ENCODE measurements around the gene C11orf58.

Gene C11orf58

DNA sequence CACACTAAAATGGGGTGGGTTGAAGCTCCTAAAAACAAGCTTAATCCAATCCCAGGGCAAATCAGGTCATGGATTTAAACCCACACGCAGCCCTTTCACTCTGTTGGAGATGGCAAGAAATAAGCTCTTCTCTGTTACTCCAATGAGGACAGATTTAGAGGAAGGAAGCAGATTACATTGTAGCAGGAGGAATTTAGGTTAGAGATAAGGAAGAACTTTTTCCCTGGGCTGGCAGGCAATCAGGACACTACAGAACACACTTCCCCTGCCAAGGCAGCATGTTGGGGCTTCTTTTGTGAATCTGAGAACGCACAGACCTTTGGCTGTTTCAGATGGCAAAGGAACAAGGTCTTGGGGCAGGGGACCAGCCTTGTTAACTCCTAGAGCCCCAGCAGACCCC, 46.2 kb downstream of the C11orf58 start:
- H3K9ac ChIP-seq (ENCODE audit: low read depth, low read length): no peak overlapping the region
- H3K36me3 ChIP-seq (ENCODE audit: insufficient read depth, low read length): no peaks in the 10 kb centered on the region
- H3K9me3 ChIP-seq (ENCODE audit: control insufficient read depth, insufficient read depth, low read length): no peaks in the 10 kb centered on the region
- H3K4me1 ChIP-seq (ENCODE audit: insufficient read depth, low read length): peaks cover 6% of the 10 kb centered on the region; the same call in 1 of the 2 replicates

DNA sequence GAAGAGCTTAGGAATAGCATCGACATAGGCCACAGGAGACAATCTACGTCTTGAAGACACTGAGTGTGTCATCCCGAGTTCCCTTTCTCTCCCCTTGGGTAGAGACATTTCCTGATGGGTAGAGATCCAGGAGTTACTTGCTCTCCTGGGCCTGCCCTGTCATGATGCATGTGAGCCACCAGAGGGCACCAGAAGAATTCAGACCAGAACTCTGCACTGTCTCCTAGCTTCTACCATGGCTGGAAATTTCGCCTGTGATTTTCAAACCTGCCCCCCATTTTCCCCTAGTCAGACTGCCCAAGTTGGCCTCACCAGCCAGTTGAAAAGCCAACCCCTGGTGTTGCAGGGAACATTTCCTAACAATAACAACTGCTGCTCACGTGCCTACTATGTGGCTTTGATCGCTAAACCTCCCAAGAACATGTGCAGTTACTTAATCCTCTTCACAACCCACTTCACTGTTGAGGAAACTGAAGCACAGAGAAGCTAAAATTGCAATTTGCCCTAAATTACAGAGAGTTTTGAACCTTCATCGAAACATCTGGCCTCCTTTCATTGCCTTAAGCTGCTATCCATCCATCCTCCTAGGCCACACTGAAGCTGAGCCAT, 47.2 kb downstream of the C11orf58 start:
- H3K36me3 ChIP-seq (ENCODE audit: insufficient read depth, low read length): no peaks in the 10 kb centered on the region
- H3K4me1 ChIP-seq (ENCODE audit: insufficient read depth, low read length): 0 out of 2 replicates have a peak, but pooled peaks cover 4% of the 10 kb centered on the region
- no peak overlapping the region for H3K9ac ChIP-seq (ENCODE audit: low read depth, low read length)
- no peaks in the 10 kb centered on the region for H3K9me3 ChIP-seq (ENCODE audit: control insufficient read depth, insufficient read depth, low read length)

DNA sequence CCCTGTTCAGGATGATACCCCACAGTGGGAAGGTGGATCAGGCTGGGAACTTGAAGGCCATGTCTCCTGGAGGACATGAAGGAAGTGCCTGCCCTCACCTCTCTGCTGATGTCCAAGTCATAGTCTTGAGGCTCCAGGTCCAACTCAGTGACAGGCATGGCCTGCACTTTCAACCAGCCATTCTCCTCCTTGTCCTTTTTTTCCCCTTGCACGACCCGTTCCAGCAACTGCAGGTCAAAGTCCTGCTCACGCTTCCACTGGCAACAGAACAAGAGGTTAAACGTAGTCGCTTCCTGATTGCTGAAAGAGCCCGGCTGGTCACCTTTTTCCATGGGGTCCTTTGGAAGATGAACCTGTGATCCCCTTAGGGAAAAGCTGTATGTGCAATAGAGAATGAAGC, 47.7 kb downstream of the C11orf58 start:
- Histone ChIP-seq H3K36me3 (ENCODE audit: insufficient read depth, low read length) (no peaks in the 10 kb centered on the region), H3K9me3 (ENCODE audit: control insufficient read depth, insufficient read depth, low read length) (no peaks in the 10 kb centered on the region), H3K4me1 (ENCODE audit: insufficient read depth, low read length) (0 out of 2 replicates have a peak, but pooled peaks cover 4% of the 10 kb centered on the region), H3K9ac (ENCODE audit: low read depth, low read length) (no peak overlapping the region)

DNA sequence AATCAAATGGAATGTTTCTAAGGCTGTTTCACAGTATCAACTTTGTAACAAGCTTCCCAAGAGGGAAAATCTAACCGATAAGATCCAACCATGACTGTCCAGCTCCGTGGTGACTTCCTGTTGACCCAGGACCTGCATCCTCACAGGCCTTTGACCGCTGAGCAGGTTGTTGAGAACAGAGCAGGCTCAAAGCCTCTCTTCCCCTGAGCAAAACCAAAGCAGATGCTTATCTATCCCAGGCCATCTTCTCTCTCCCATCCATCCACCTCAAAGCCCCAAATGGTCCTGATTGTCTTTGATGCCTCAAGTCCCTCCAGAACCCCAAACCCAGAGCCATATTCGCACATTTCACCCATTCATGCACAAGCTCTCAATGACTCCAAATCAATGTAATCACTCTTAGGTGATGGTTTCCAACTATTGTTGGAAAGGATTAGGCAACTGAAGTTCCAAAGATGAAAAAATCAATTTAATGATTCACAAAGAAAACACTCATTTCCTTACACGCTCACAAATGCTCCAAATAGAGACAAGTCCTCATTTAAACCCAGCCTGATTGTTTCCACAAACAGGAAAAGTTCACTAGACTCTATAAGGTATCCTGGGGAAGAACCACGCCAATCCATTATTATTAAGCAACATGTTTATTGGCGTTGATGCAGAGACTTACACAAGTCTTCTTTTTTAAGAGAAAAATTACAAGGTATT, 48.7 kb downstream of the C11orf58 start:
- no peak overlapping the region for H3K9ac ChIP-seq (ENCODE audit: low read depth, low read length)
- H3K36me3 ChIP-seq (ENCODE audit: insufficient read depth, low read length): no peaks in the 10 kb centered on the region
- H3K4me1 ChIP-seq (ENCODE audit: insufficient read depth, low read length): peaks cover 4% of the 10 kb centered on the region; the same call in 1 of the 2 replicates
- H3K9me3 ChIP-seq (ENCODE audit: control insufficient read depth, insufficient read depth, low read length): no peaks in the 10 kb centered on the region

DNA sequence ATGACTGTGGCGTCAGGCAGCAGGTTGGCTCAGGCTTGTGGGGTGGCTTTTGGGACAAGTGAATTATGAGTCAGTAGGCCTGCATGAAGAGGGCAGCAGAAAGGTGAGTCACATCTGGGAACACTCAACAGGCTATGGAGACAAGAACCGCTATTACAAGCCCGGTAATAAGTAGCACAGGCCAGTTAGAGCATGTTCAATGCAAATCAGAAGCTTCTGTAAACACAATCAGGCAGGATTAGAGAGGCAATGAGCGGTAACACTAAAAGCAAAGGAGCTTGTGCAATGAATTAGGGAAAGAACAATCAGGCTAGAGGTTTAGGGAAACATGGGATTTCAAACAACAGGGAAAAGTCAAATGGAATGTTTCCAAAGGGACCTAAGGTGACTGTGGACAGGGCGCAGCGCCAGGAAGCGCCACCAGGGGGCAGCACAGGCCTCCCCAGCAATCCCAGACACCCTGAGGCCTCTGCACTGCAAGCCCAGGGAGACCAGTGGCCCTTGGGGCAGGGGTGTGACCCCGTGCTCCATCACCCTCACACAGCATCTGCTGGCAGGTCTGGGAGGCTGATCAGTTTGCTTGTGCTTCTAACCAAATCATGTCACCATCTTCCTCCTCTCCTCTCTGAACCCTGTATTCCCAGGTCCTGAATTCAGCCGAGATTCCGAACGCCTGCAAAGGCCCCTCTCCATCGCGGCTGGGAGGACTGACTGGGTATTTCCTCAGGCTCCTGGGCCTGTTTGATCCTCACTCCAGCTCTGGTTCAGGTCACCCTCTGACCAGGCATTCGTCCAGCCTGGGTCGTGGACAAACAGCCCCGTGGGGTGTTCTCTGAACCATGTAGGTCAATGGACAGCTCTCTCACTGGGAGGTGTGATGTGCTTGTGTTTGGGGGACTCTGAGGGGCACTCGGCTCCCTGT, 50.0 kb downstream of the C11orf58 start:
- H3K36me3 ChIP-seq (ENCODE audit: insufficient read depth, low read length): no peaks in the 10 kb centered on the region
- no peaks in the 10 kb centered on the region for H3K9me3 ChIP-seq (ENCODE audit: control insufficient read depth, insufficient read depth, low read length)
- peaks cover 4% of the 10 kb centered on the region; the same call in 1 of the 2 replicates for H3K4me1 ChIP-seq (ENCODE audit: insufficient read depth, low read length)
- H3K9ac ChIP-seq (ENCODE audit: low read depth, low read length): no peak overlapping the region

DNA sequence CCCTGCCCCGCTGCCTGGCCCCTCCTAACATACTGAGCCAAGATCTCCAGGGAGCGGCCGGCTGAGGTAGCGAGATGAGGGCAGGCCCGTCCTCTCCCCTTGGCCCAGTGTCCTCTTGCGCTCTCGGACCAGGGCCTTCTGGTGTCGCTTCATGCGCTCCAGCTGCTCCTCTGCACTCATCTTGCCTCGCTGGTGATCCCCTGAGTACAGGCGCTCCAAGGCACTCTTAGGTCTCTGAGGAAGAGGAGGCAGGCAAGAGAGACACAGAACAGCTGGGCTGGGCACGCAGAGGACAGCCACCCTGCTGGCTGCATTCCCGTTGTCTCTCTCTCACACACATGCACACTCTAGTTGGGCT, 50.6 kb downstream of the C11orf58 start:
- no peak overlapping the region for H3K9ac ChIP-seq (ENCODE audit: low read depth, low read length)
- peaks cover 4% of the 10 kb centered on the region; the same call in 1 of the 2 replicates for H3K4me1 ChIP-seq (ENCODE audit: insufficient read depth, low read length)
- no peaks in the 10 kb centered on the region for H3K36me3 ChIP-seq (ENCODE audit: insufficient read depth, low read length)
- no peaks in the 10 kb centered on the region for H3K9me3 ChIP-seq (ENCODE audit: control insufficient read depth, insufficient read depth, low read length)

DNA sequence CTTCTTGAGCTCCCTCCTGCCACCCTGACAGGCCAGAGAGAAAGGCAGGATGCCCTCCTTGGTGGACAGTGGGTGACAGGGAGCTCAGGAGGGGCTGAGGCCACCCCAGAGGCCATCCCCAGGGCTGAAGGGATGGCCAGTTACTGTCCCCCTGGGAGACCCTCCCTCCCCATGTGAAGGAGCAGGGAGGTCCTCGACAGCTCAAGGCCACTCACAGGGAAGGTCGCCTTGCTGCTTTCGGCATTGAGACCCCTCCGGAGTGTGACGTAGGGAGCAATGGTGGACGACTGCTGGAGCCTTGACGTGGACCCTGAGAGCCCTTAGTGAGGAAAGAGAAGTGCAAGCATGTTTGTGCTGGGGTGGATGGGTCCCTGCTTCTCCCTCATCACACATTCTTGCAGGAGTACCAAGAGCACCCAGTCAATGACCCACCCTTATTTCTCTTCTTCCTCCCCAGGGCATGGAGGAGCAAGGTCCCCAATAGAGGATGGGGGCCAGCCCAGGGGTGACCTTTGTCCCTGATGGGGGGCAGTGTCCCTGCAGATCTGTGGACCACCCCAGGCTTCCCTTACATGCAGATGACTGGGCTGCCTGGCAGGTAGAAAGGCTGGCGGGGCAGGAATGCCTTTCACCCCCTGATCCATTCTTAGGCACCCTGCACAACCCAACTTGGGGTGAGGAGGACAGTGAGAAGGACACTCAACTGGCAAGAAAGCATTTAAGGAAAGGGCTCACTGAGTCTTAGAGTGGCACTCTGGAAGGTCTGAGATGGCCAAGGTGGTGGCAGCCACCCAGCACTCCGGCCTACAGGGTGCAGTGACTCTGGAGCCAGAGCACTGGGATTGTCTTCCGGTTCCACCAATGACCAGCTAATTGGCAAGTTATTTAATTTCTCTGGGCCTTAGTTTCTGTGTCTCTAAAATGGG, 51.4 kb downstream of the C11orf58 start:
- H3K9me3 ChIP-seq (ENCODE audit: control insufficient read depth, insufficient read depth, low read length): no peaks in the 10 kb centered on the region
- H3K36me3 ChIP-seq (ENCODE audit: insufficient read depth, low read length): no peaks in the 10 kb centered on the region
- no peak overlapping the region for H3K9ac ChIP-seq (ENCODE audit: low read depth, low read length)
- H3K4me1 ChIP-seq (ENCODE audit: insufficient read depth, low read length): peaks cover 4% of the 10 kb centered on the region; the same call in 1 of the 2 replicates

DNA sequence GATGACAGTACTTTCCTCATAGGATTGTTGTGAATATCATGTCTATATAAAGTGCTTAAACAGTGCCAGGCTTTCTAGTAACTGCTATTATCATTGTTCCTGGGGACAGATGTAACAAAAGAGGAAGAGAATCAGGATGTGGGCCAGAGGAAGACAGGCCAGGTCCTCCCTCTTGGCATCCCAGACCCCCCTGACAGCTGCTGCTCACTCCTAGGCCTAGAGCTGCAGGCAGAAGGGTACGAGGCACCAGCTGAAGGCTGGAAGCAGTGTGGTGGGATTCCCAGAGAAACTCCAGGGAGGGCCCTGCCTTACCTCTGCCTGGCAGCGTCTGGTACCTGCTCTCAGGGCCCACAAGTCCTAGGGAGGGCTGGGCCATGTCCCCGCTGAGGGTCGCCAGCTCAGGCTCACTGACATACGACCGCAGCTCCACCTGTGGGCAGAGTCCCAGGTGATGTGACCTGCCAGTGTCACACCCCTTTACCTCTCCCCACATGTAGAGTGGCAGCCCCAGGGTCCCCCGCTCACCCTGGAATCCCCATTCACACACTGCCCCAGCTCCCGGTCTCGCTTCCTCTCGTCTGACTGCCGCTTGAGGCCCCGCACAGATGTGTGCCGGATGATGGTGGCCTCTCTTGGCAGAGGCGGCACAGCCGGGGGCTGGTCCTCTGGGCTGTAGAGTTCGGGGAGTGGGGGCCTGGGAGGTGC, 52.2 kb downstream of the C11orf58 start:
- Histone ChIP-seq H3K36me3 (ENCODE audit: insufficient read depth, low read length) (no peaks in the 10 kb centered on the region), H3K9ac (ENCODE audit: low read depth, low read length) (no peak overlapping the region), H3K4me1 (ENCODE audit: insufficient read depth, low read length) (peaks cover 4% of the 10 kb centered on the region; the same call in 1 of the 2 replicates), H3K9me3 (ENCODE audit: control insufficient read depth, insufficient read depth, low read length) (no peaks in the 10 kb centered on the region)

DNA sequence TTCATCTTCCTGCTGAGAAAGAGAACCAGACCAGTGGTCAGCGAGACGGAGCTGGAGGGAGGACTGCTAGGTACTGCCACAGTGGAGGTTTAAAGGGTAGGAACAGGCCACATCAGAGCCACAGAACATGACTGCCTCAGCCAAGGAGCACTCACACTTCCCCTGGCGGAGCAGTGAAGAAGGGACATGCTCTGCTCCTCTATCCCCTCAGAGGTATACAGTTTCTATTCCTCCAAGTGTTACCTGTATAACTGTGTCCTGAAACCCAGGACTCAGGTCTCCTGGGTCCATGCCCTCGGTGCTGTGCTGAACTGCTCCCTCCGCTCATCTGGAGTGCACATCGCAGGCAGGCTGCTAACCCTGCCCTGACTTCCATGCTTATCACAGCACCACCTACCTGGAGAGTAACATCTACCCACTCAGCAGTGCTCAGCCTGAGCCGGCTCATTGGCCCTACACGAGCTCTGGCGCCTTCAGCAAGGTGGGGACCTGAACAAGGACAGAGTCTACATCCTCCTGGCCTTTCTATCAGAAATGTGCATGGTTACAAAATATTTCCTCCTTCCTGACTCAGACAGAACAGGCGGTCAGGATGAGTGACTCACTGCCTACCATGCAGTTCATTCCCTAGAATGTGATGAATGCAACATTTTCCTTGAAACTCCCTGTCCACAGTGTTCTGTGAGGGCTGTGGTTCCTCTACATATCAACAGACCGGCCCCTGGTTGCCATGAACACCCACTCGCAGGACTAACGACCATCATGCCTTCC, 52.9 kb downstream of the C11orf58 start:
- H3K36me3 ChIP-seq (ENCODE audit: insufficient read depth, low read length): no peaks in the 10 kb centered on the region
- H3K9ac ChIP-seq (ENCODE audit: low read depth, low read length): no peak overlapping the region
- no peaks in the 10 kb centered on the region for H3K9me3 ChIP-seq (ENCODE audit: control insufficient read depth, insufficient read depth, low read length)
- peaks cover 4% of the 10 kb centered on the region; the same call in 1 of the 2 replicates for H3K4me1 ChIP-seq (ENCODE audit: insufficient read depth, low read length)

DNA sequence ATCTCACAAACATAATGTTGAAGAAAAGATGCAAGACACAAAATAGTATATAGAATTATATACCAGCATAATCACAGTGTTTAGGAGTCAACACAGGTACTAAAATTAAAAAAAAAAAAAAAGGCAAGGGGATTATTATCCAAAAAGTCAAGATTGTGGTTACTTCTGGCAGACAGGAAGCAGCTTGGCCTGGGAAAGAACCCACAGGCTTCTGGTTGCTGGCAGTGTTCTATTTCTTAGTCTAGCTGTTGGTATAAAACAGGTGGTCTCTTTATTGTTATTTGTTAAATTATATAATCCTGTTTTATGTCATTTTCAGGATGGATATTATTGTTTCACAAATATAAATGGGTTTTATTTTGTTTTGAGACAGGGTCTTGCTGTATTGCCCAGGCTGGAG, 54.0 kb downstream of the C11orf58 start:
- Histone ChIP-seq H3K9ac (ENCODE audit: low read depth, low read length) (no peak overlapping the region), H3K9me3 (ENCODE audit: control insufficient read depth, insufficient read depth, low read length) (no peaks in the 10 kb centered on the region)

DNA sequence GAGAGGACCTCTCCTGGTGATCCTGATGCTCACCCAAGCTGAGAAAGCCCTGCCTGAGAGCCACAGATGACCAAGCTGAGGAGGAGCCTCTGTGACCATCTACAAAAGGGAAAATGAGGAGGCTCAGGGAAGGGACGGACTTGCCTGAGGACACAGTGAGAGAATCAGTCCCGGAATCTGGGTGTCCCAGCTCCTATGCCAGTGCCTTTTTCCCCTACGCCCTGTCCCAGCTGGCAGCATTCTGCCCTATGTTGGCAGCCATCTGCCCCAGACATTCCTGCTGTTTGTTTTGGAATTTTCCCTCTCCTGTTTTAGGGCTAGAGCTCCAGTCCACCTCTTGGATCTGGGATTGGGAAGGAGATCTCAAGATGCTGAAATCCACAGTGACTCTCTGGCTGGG, 54.6 kb downstream of the C11orf58 start:
- Histone ChIP-seq H3K9me3 (ENCODE audit: control insufficient read depth, insufficient read depth, low read length) (no peaks in the 10 kb centered on the region), H3K4me1 (ENCODE audit: insufficient read depth, low read length) (peaks cover 3% of the 10 kb centered on the region; the same call in 1 of the 2 replicates), H3K36me3 (ENCODE audit: insufficient read depth, low read length) (no peaks in the 10 kb centered on the region), H3K9ac (ENCODE audit: low read depth, low read length) (no peak overlapping the region)

More for the DNA sequence above, 54.0 kb downstream of the C11orf58 start:
- no peaks in the 10 kb centered on the region for H3K36me3 ChIP-seq (ENCODE audit: insufficient read depth, low read length)
- peaks cover 4% of the 10 kb centered on the region; the same call in 1 of the 2 replicates for H3K4me1 ChIP-seq (ENCODE audit: insufficient read depth, low read length)

DNA sequence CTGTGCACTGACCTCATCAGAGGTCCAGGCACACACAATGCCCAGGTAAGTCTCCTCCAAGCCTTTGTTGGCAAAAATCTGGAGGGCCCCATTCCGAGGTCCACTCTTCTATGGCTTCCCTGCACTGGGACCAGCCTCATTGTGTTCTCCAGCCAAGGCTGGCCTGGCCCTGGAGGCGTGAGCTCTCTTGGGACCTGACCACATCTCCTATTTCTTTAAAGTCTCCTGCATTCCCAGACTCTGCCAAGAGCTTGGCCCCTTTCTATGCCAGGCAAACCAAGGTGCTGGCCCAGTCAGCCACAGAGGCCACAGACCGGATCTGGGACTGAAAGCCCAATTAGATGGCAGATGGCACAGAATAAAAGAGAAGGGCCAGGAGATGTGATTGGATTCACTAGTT, 55.1 kb downstream of the C11orf58 start:
- Histone ChIP-seq H3K9ac (ENCODE audit: low read depth, low read length) (no peak overlapping the region), H3K9me3 (ENCODE audit: control insufficient read depth, insufficient read depth, low read length) (no peaks in the 10 kb centered on the region), H3K36me3 (ENCODE audit: insufficient read depth, low read length) (no peaks in the 10 kb centered on the region), H3K4me1 (ENCODE audit: insufficient read depth, low read length) (no peaks in the 10 kb centered on the region; the same call in 1 of the 2 replicates)
